RWPE2 (cell line): ENCODE data around the gene HNRNPR.

ENCODE experiments used
- ATAC-seq: fragments of 200-7000 bp; cut with Tn5 transposase; 3 replicates; pipeline ENCODE4 v1.9.1; 2021; ENCODE audit warnings: low read depth
- DNase-seq: peaks from one replicate; pipeline ENCODE4 v3.0.0-alpha.2; 2020; ENCODE audit warnings: low spot score
- H3K27ac ChIP-seq: fragments of 450-650 bp; 2 replicates; pipeline ENCODE4 v1.5.1; 2017; ENCODE audit warnings: mild to moderate bottlenecking; ENCODE audit not compliant: poor library complexity, severe bottlenecking
- H3K27me3 ChIP-seq: fragments of 250-450 bp; sonication (Bioruptor Pico); 2 replicates; pipeline ENCODE4 v1.5.1; 2021; ENCODE audit warnings: mild to moderate bottlenecking, moderate library complexity; ENCODE audit not compliant: insufficient read depth, poor library complexity, severe bottlenecking
- H3K36me3 ChIP-seq: fragments of 250-450 bp; sonication (Bioruptor Pico); 2 replicates; pipeline ENCODE4 v1.5.1; 2020; ENCODE audit warnings: low read depth, mild to moderate bottlenecking, moderate library complexity
- H3K4me1 ChIP-seq: fragments of 250-450 bp; sonication (Bioruptor Pico); 2 replicates; pipeline ENCODE4 v1.5.1; 2021; ENCODE audit warnings: mild to moderate bottlenecking, moderate library complexity; ENCODE audit not compliant: insufficient read depth, poor library complexity, severe bottlenecking
- H3K4me3 ChIP-seq: fragments of 250-450 bp; sonication (Bioruptor Pico); 2 replicates; pipeline ENCODE4 v1.5.1; 2021; ENCODE audit warnings: mild to moderate bottlenecking, moderate library complexity; ENCODE audit not compliant: severe bottlenecking
- H3K9me3 ChIP-seq: fragments of 250-450 bp; sonication (Bioruptor Pico); 2 replicates; pipeline ENCODE4 v1.5.1; 2021; ENCODE audit warnings: mild to moderate bottlenecking, moderate library complexity; ENCODE audit not compliant: severe bottlenecking
- TF ChIP-seq, protein P1 (sequence below): fragments of 450-650 bp; IDR thresholded peaks from one replicate; pipeline ENCODE4 v1.5.1; 2017; ENCODE audit warnings: mild to moderate bottlenecking, moderate library complexity; ENCODE audit not compliant: poor library complexity, severe bottlenecking

HNRNPR gene

DNA sequence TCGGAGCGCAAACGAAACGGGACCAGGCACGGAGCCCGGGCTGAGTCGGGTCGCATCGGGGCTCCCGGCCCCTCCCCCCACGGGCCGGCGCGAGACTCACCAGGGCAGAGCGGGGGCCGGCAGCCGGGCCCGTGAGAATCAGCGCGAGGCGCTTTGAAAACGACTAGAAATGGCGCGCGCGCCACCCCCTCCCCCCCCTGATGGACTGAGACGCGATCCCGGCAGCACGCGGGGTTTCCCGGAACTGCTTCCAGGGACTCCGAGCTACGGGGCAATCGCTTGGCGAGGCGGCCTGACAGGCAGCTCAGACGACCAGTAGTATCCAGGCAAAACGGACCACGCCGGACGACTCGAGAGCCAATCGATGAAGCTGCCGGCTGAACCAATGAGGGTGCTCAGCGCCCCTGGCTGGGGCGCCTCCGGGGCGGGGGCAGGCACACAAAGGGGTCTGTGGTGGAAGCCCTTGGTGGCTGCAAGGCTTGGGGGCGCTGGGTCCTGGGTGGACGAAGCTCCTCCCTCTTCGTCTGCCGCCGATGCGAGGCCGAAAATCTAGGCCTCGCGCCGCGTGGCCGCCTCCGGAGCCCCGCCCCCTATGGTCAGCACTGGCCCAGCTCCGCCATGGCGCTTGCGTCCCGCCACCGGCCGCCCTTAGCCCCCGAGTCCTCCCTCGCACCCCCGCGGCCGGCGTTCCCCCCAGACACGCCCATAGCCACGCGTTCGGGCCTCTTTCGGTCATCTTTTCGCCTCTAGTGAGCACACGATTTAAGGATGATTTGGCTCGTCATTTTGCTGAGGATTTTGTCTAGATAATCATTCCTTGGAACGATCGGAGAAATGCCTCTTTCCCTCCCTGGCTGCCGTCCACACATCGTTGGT, at the start of gene HNRNPR:
HNRNPR (minus strand) TSS at position 174 of the 876 bp plus-strand sequence. CDS start 3,276 bp downstream, outside the sequence.
- H3K9me3 ChIP-seq = no peaks in the 10 kb centered on the region
- H3K27ac ChIP-seq = peak within 1 kb of the TSS; percentile 95
- no peaks in the 10 kb centered on the region for H3K27me3 ChIP-seq
- peak within 1 kb of the TSS; percentile 79 for H3K4me3 ChIP-seq
- ATAC-seq (peak; percentile 96), DNase-seq (peak; percentile 100)
- TF ChIP-seq, protein P1, sequence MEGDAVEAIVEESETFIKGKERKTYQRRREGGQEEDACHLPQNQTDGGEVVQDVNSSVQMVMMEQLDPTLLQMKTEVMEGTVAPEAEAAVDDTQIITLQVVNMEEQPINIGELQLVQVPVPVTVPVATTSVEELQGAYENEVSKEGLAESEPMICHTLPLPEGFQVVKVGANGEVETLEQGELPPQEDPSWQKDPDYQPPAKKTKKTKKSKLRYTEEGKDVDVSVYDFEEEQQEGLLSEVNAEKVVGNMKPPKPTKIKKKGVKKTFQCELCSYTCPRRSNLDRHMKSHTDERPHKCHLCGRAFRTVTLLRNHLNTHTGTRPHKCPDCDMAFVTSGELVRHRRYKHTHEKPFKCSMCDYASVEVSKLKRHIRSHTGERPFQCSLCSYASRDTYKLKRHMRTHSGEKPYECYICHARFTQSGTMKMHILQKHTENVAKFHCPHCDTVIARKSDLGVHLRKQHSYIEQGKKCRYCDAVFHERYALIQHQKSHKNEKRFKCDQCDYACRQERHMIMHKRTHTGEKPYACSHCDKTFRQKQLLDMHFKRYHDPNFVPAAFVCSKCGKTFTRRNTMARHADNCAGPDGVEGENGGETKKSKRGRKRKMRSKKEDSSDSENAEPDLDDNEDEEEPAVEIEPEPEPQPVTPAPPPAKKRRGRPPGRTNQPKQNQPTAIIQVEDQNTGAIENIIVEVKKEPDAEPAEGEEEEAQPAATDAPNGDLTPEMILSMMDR = no peak
- H3K36me3 ChIP-seq = peaks cover 32% of the 10 kb centered on the region
- peaks cover 19% of the 10 kb centered on the region for H3K4me1 ChIP-seq

DNA sequence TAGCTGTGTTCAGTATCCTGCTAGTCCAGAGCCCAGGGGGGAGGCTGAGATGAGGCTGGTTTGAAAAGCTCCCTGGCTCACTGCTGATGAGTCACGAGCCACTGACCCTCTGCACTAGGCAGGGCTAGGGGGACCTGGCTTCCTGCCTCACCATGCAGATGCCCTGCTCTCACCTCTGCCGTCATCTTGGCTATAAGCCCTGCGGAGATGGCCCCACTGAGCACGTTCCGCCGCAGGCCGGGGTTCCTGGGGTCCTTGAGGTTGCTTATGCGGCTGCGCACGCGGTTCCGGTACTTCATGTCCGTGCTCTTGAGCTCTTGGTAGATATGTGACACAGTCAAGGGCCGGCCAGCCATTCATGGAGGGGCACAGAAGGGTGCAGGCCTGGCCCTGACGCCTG, 49.6 kb upstream of the HNRNPR start:
- Histone ChIP-seq H3K27ac (peak overlapping the region; percentile 3), H3K9me3 (no peaks in the 10 kb centered on the region), H3K4me1 (peaks cover 12% of the 10 kb centered on the region), H3K27me3 (no peaks in the 10 kb centered on the region), H3K36me3 (no peaks in the 10 kb centered on the region), H3K4me3 (no peak overlapping the region)
- DNase-seq = no peak
- TF ChIP-seq, protein P1 = no peak
- ATAC-seq = 0 out of 3 replicates have a peak, but pooled peaks have one; percentile 43

DNA sequence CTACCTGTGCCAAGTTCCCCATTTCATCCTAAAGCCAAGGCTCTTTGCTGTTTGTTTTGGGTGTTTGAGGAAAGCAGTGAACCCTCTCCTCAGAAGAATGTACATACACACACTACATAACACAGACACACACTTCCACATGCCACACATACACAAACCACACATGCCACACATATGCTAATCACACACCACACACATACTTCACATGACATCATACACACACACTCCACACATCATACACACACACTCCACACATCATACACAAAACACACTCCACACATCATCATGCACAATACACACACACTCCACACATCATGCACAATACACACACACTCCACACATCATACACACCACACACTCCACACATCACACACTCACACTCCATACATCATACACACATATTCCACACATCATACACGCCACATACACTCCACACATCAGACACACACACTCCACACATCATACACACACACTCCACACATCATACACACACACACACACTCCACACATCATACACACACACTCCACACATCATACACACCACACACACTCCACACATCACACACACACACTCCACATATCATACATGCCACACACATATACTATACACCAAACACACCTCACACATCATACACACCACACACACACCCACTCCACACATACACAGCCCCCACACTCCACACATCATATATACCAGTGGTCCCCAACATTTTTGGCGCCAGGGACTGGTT, 48.2 kb upstream of the HNRNPR start:
- Histone ChIP-seq H3K27me3 (no peaks in the 10 kb centered on the region), H3K36me3 (no peaks in the 10 kb centered on the region), H3K4me3 (no peak overlapping the region), H3K27ac (no peak overlapping the region), H3K4me1 (peaks cover 12% of the 10 kb centered on the region), H3K9me3 (no peaks in the 10 kb centered on the region)
- ATAC-seq (no peak), DNase-seq (no peak)
- TF ChIP-seq, protein P1 = no peak

DNA sequence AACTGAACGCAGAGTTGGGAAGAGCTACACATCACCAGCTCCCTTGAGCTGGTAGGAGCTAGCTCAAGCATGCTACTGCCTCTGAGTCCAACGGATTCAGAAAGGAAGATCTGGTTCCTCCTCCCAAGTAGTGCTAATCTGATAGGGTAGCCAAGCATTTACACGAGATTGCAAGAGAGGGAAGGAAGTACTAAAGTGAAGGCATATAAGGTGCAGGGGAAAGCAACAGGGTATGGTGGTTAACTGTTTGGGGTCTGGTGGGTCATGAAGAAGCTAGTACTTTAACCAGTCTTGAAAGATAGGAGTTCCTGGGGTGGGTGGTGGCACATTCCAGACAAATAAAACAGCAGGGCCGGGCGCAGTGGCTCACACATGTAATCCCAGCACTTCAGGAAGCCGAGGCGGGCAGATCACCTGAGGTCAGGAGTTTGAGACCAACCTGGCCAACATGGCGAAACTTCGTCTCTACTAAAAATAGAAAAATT, 45.8 kb upstream of the HNRNPR start:
- H3K27me3 ChIP-seq = no peaks in the 10 kb centered on the region
- DNase-seq (no peak), ATAC-seq (no peak)
- peaks cover 21% of the 10 kb centered on the region for H3K4me1 ChIP-seq
- H3K4me3 ChIP-seq = no peak overlapping the region
- no peaks in the 10 kb centered on the region for H3K36me3 ChIP-seq
- TF ChIP-seq, protein P1 = no peak
- H3K27ac ChIP-seq = no peak overlapping the region
- no peaks in the 10 kb centered on the region for H3K9me3 ChIP-seq
